Stimulated activated CD4-positive, alpha-beta T cell treated with anti-CD3 and anti-CD28 coated beads, Interleukin-2, amount 100 ng/mL, for 4 hours (primary cell): ENCODE measurements around the gene KRTAP19-2.
"Not testable (repeated sequence)": the region's sequence is repeated elsewhere in the genome, so short reads cannot be mapped to it uniquely, and the experiment has no call there.

Experiments used
- DNase-seq: peaks from one replicate; pipeline ENCODE4 v3.0.0-alpha.2; 2020; ENCODE audit warnings: low read depth

Gene KRTAP19-2, protein sequence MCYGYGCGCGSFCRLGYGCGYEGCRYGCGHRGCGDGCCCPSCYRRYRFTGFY

DNA sequence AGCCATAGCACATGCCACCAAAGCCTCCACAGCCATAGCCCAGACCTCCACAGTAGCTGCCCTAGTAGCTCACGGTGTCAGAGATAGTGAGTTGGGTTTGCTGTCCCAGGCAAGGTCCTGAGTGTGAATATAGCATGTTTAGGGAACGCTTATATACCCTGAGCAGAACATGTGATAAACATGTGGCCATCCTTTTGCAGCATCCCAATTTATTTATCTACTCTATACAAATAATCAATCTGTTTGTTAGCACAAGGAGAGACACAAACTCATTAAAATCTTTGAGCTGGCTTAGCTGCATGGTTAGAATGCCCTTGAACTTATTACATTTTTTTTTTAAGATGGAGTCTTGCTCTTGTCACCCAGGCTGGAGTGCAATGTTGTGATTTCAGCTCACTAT is at the start of gene KRTAP19-2:
Gene KRTAP19-2, minus strand, starts transcription at position 101 of the 400 bp plus-strand sequence. Its CDS starts 88 bp downstream, at position 13.
- no peak for DNase-seq

DNA sequence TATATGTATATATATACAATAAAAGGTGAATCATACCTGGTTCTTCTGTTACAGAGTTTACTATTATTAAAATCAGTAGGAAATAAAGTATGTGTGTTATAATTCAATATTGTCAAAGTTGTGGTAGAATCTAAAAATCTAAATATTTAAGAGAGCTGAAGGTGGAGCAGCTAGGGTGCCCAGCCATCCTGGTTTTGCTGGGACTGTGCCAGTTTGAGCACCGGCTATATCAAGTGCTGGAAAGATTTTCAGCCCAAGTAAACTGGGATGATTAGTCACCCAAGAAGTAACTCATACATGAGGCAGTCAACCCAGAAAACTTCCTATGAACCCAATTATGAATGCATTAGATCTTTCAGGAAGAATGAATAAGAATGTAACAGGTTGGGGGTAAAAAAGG is 31.6 kb upstream of the KRTAP19-2 start:
- no peak for DNase-seq

DNA sequence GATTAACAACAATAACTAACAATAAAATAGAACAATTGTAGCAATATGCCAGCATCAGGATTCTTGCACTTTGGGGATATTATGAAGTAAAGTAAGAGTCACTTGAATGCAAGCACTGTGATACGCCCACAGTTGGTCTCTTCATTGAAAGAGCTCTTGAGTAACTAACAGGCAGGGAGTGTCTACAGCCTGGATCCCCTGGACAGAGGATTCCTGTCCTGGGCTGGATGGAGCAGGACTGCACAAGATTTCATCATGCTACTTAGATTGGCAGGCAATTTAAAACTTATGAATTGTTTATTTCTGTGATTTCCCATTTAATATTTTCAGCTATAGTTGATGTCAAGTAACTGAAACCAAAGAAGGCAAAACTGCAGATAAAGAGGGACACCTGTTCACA is 28.4 kb upstream of the KRTAP19-2 start:
- DNase-seq = no peak

DNA sequence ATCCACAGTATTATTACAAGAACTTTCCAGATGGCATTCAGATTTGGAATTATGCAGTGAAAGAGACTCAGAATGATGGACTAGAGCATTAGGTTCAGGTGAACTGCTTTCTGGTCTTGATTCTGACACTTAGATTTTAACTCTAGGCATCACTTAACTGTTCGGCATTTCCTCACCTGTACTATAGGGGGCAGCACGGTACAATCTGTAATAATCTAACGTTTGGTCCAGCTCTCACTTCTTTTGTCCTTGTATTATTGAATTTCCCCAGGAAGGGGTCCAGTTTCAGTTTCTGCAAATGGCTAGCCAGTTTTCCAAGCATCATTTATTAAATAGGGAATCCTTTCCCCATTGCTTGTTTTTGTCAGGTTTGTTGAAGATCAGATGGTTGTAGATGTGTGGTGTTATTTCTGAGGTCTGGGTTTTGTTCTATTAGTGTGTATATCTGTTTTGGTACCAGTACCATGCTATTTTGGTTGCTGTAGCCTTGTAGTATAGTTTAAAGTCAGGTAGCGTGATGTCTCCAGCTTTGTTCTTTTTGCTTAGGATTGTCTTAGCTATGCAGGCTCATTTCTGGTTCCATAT is 18.5 kb upstream of the KRTAP19-2 start:
- not testable (repeated sequence) for DNase-seq

DNA sequence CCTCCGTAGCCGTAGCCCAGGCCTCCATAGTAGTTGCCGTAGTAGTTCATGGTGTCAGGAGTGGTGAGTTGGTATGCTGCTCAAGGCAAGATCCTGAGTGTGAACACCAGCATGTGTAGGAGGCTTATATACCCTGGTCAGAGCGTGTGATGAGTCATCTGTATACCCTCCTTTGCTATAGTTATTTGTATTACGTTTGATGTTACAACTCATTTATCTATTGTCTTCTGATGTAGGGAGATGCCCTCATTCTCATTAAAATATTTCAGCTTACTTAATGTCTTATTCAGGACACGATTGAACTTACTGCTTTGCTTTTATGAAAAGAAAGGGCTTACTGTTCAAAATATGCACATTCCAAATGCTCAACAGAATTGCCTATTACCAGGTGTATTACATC is 14.8 kb upstream of the KRTAP19-2 start, which contains the start of gene KRTAP19-5:
Gene KRTAP19-5, minus strand, starts transcription at position 101 of the 400 bp plus-strand sequence. Its CDS starts 51 bp downstream, at position 50.
- DNase-seq = no peak

DNA sequence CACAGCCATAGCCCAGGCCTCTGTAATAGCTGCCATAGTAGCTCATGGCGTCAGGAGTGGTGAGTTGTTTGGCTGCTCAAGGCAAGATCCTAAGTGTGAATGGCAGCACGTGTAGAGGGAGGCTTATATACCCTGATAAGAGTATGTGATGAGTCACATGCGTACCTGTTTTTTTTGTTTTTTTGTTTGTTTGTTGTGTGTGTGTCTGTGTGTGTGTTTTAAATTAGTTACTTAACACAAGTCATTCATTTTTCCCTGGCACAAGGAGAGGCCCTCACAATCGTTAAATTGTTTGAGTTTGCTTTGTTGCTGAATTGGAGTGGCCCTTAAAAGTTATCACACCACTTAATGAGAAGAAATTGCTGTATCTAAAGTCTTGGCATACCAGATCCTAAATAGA is 9.8 kb upstream of the KRTAP19-2 start, which contains the start of gene KRTAP19-4:
Gene KRTAP19-4, minus strand, starts transcription at position 101 of the 400 bp plus-strand sequence. Its CDS starts 55 bp downstream, at position 46.
- no peak for DNase-seq

DNA sequence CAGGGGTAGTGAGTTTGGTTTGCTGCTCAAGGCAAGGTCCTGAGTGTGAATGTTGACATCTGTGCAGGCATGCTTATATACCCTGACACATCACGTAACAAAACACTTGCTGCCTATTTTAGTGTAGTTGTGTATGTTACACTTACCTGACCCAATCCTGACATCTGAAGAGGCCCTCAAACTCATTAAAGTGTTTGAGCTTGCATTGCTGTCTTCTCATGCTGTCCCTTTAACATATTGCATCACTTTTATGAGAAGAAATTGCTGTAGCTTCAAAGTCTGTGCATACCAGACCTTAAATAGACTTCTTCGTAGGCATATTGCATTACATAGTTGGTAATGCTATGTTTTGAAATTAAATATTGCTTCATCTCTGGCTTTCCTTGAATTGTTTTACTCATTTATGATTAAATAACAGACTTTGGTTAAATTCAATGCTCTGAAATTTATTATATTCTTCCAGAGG is 4.8 kb upstream of the KRTAP19-2 start, which contains the start of gene KRTAP19-3:
Gene KRTAP19-3, minus strand, starts transcription at position 51 of the 466 bp plus-strand sequence. CDS start 56 bp downstream, outside the sequence.
- no peak for DNase-seq

DNA sequence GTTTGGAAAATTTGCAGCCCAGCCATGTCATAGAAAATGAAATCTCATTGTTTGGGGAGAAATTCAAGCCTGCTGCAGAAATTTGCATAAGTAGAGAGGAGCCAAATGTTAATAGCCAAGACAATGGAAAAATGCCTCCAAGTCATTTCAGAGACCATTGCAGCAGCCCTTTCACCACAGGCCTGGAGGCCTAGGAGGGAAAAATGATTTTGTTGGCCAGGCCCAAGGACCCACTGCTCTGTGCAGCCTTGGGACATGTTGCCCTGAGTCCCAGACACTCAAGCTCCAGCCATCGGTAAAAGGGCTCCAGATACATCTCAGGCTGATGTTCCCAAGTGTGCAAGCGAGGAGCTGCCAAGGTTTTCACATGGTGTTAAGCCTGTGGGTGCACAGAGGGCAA is 1.1 kb downstream of the KRTAP19-2 start:
- DNase-seq = no peak

DNA sequence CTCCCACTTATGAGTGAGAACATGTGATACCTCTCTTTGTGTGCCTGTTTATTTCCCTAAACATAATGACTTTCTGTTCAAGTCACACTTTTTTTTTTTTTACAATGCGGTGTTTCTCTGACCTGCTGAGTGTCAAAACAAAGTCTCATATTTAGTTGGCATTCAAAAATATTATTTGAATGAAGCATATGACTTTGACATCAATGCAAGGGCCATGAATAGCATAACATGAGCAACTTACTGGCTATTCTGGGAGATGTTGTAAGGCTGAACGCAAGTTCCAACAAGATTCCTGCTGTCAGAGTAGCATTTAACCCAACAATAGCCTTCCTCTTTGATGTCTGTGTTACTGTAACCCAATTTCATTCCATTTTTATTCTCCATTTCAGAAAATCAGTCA is 5.1 kb downstream of the KRTAP19-2 start:
- no peak for DNase-seq

DNA sequence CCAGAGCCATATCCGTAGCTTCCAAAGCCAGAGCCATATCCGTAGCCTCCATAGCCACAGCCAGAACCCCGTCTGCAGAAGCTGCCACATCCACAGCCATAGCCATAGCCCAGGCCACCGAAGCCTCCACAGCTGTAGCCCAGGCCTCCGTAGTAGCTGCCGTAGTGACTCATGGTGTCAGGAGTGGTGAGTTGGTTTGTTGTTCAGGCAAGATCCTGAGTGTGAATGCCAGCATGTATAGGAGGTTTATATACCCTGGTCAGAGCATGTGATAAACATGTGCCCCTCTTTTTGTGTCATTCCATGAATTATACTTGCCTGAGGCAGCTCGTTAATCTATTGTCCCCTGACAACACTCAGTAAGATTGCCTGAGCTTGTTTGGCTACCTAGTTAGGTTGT is 7.1 kb downstream of the KRTAP19-2 start, which contains the start of gene KRTAP19-1:
Gene KRTAP19-1, minus strand, starts transcription at position 223 of the 400 bp plus-strand sequence. Its CDS starts 50 bp downstream, at position 173.
- no peak for DNase-seq

DNA sequence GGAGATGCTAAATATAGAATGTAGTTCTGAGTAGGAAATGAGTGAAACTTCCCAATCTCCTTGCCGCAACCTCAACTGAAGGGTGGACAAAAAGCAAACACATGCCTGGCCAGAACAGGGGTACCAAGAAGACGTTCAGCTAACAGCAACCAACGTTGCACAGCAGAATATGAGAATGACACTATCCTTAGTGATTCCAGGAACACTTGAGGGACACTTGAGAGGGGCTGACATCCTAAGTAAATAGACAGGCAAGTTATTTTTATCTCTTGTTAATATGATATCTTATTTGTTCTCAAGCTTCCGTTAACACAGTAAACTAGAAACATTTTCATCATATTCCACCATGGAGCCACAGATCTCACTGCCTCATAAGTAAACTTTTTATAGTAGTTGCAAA is 8.0 kb downstream of the KRTAP19-2 start:
- no peak for DNase-seq

DNA sequence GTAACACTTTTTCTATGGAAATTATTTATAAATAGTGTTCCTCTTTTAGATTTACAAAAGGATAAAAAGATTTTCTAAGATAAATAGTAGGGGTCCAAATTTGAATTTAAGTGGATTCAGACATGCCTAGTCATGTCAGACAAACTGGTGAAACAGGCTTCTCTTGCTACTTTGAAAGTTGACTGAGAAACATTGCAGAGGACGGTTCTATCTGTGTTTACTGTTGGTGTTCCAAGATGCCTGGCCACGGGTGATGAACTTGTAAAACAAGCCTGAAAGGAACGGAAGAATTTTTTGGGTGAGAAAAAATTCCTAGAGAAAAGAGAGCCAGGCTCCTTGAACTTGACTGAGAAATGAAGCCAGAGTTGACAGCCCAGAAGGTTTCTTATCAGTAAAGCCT is 9.2 kb downstream of the KRTAP19-2 start:
- DNase-seq = no peak

DNA sequence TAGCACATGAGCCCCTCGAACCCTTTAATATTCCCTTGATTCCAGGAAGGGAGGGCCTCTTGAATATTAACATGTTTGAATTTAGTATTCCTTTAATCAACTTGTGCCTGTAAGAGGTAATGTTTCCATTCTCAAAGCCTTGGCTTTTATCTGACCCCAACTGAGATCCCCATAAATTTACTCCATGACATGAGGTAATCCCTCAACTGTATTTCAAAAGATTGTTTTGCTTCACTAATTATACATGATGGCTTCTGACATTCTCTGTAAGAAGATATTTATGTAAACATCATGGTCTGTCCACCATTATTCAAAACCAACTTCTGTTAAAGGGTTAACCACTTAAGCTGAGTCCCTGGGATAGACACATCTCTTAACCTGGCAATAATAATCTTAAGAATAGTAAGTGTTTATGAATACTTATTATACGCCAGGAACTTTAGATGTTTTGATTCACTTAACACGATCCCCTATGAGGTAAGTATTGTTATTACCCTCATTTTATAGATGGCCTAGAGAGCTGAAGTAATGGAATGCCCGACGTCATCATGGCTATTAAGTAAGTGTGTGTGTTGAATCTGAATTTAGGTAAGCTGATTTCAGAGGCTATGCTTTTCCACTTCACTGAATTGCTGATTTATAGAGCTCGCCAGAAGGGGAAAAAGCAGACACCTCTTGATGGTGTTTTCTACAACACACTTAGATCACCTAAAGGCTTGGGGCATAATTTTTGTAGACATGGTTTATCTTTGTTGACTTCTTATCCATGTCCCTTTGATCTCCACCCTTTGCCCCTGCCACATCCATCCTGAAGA is 18.1 kb downstream of the KRTAP19-2 start:
- DNase-seq = no peak

DNA sequence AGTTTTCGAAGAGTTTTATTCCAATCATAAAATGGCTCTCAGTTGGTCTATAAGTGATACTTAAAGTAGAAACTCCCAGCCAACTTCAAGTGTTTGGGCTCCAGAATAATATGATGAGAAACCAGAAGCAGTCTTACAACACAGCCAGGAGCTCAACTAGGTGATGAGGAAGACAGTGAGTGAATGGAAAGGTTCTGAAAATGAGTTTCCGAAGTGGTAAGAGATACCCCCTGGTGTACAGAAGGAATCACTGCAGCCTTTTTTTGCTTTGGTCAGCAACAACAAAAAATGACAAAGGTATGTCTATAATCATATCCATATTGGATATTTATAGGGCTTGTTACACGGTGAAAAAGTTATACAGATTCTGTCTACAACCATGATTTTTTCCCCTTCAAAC is 23.5 kb downstream of the KRTAP19-2 start:
- DNase-seq = no peak

DNA sequence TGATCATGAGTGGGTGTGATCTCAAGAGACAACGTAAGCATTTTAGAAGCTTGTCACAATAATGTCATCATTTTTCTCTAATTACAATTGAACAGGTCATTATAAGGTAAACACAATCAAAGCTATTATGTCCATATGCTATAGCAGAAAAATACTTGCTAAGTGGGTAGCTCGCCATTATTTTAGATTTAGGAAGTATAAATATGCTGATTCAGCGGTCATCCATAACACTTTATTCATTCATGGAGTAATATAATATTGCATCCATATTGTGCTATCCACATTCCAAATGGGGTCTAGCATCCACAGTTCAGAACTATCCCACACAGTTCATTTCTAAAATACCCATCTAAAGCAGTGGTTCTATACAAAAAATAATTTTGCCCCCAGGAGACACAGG is 38.7 kb downstream of the KRTAP19-2 start:
- no peak for DNase-seq

DNA sequence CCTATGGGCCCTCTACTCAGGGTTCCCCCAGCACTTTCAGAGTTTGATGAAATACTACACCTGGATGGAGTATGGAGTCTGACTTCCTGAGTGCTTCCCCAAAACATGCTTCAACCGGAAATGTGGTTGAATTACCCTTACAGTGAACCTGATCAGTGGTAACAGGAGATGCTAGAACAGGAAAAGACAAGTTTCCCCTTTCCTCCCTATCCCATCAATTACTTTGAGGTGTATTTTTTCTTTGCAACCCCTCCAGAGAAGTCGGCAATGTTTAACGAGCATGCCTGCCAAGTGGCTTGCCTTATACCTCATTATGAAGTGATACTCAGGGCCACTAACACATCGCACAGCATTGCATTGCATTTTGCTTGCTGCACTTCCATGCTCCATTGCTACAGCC is 40.2 kb downstream of the KRTAP19-2 start:
- no peak for DNase-seq

DNA sequence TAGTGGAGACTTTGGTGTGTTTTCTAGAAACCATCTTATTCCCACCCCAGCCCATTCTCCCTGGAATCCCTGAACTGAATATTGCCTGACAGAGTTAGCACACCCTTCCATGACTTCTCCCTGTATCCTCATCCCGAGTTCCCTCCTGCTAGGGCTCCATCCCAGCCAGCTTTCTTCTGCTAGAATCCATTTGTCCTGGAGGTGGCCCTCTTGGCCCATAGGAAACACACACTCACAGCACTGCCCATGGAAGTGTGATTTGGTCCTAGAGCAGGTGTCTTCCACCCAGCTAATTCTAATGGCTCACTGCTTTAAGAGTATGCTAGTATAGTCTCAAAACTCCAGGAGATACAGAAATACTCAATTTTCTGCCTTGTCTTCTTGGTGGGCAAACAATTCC is 43.0 kb downstream of the KRTAP19-2 start:
- DNase-seq = no peak

DNA sequence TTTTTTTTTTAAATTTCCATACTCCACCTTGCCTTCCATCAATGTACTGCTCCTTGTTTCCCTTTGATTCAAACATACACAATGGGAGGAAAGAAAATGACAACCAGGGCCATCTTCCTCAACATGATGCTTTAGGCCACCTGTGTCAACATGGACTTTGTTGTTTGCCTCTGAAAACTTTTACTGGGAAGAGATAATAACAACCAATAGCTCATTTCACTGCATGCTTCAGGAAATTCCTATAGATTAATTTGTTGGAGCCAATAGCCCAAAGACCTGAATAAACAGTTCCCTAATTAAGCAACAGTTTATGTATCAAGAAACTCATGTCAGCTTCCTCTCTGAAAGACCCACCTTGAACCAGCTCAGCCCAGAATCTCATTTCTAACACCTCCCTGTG is 44.0 kb downstream of the KRTAP19-2 start:
- no peak for DNase-seq

DNA sequence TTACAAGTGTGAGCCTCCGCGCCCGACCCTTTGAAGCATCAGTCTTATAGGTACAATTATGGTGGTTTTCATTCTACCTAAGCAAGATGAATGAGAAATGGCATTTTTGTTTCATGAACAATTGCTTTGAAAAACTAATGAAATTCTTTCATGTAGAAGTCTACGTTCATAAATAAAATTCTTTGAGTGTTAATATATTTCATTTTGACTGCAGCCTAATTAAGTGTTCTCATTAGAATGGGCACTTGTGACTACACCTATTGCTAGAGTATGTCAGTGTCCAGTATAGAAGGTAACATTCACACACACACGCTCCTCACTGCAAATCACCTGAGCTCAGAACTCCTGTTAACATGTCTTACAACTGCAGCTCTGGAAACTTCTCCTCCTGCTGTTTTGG is 47.3 kb downstream of the KRTAP19-2 start, which contains the start of gene KRTAP15-1:
Gene KRTAP15-1, plus strand, starts transcription at position 301 of the 400 bp plus-strand sequence. Its CDS starts 53 bp downstream, at position 354.
- DNase-seq = no peak
